HCT116 (cell line): Measurements from ENCODE around the gene TNFRSF1A.

Experiments used
- CTCF ChIP-seq, 3 experiments: fragments of 200-600 bp in 1 of 3; sonication (generic) in 1 of 3; IDR thresholded peaks in 2 of 3; conservative IDR thresholded peaks in 1 of 3; 2 replicates each; pipeline ENCODE4 v1.5.1; 2012 to 2017; ENCODE audit warnings: low read depth in 2 of 3, low read length in 2 of 3, antibody characterized with exemption in 1 of 3, borderline replicate concordance in 1 of 3, control low read depth in 1 of 3, mild to moderate bottlenecking in 1 of 3, mixed read lengths in 1 of 3, mixed run types in 1 of 3, moderate library complexity in 1 of 3; ENCODE audit not compliant: insufficient read depth in 1 of 3
- EGR1 ChIP-seq: IDR thresholded peaks from 2 replicates; pipeline ENCODE4 v1.6.1; 2012; ENCODE audit warnings: low read depth
- EZH2phosphoT487 ChIP-seq: fragments of 200-600 bp; IDR thresholded peaks from 2 replicates; pipeline ENCODE4 v1.6.1; 2018; ENCODE audit warnings: antibody characterized with exemption, borderline replicate concordance
- MAX ChIP-seq: IDR thresholded peaks from 2 replicates; pipeline ENCODE4 v1.6.1; 2012
- POLR2A ChIP-seq: IDR thresholded peaks from 2 replicates; pipeline ENCODE4 v1.7.0; 2011; ENCODE audit warnings: borderline replicate concordance; ENCODE audit not compliant: insufficient read depth, insufficient read length; ENCODE audit errors: extremely low read depth
- ZBTB33 ChIP-seq: IDR thresholded peaks from 2 replicates; pipeline ENCODE4 v1.6.1; 2011; ENCODE audit warnings: mild to moderate bottlenecking, low read length, moderate library complexity; ENCODE audit not compliant: insufficient replicate concordance; ENCODE audit errors: extremely low read depth

- TF ChIP-seq ZBTB33 (no peak), CTCF (IDR thresholded peaks at IDR 0.05 in 2 of 3, conservative IDR thresholded peaks at IDR 0.05 in 1 of 3; ENCODE audit: borderline replicate concordance in 1 of 3, insufficient read depth in 1 of 3, low read depth in 2 of 3, low read length in 2 of 3) (no peak), POLR2A (no peak), EZH2phosphoT487 (no peak), MAX (no peak), EGR1 (no peak)
These were observed 13.7 kb downstream of the TNFRSF1A start for GRCh38 chr12:6328045-6328779.
